ENCODE results near the gene GCAT.
"Not testable (repeated sequence)": the region's sequence is repeated elsewhere in the genome, so short reads cannot be mapped to it uniquely, and the experiment has no call there.

GCAT gene

GRCh38 chr22:37797874-37798500 is 9.7 kb upstream of the GCAT start:
- no peak for TF ChIP-seq POLR2A (IDR thresholded peaks at IDR 0.05; ENCODE audit: low read length)
- DNase-seq = no peak

- not testable (repeated sequence) for DNase-seq
These were observed 7.8 kb upstream of the GCAT start for GRCh38 chr22:37799979-37800378.

- DNase-seq = peak; percentile 60 to 76
- TF ChIP-seq POLR2A (IDR thresholded peaks at IDR 0.05; ENCODE audit: low read length) (no peak), GATA1 (IDR thresholded peaks at IDR 0.05; ENCODE audit: low read depth, low read length) (no peak)
These were observed 5.8 kb upstream of the GCAT start for GRCh38 chr22:37801946-37802309.

GRCh38 chr22:37802310-37803194 is 5.2 kb upstream of the GCAT start:
- peak; percentile 74 to 89 for DNase-seq
- TF ChIP-seq POLR2A (IDR thresholded peaks at IDR 0.05; ENCODE audit: low read length) = no peak
- TF ChIP-seq GATA1 (IDR thresholded peaks at IDR 0.05; ENCODE audit: low read depth, low read length) = no peak

GRCh38 chr22:37803195-37803638 is 4.5 kb upstream of the GCAT start:
- TF ChIP-seq POLR2A (IDR thresholded peaks at IDR 0.05; ENCODE audit: low read length) (peak; percentile 19), GATA1 (IDR thresholded peaks at IDR 0.05; ENCODE audit: low read depth, low read length) (peak; percentile 45)
- DNase-seq = peak; percentile 97

GRCh38 chr22:37803639-37804351 is 3.9 kb upstream of the GCAT start:
- DNase-seq = peak; percentile 49 to 74
- TF ChIP-seq GATA1 (IDR thresholded peaks at IDR 0.05; ENCODE audit: low read depth, low read length) (no peak), POLR2A (IDR thresholded peaks at IDR 0.05; ENCODE audit: low read length) (no peak)

GRCh38 chr22:37804352-37804880 is 3.3 kb upstream of the GCAT start:
- DNase-seq = peak; percentile 49 to 74
- TF ChIP-seq GATA1 (IDR thresholded peaks at IDR 0.05; ENCODE audit: low read depth, low read length) (no peak), POLR2A (IDR thresholded peaks at IDR 0.05; ENCODE audit: low read length) (no peak)

GRCh38 chr22:37804881-37805809 is 2.6 kb upstream of the GCAT start:
- TF ChIP-seq POLR2A (IDR thresholded peaks at IDR 0.05; ENCODE audit: low read length) = peak; percentile 96
- no peak for TF ChIP-seq GATA1 (IDR thresholded peaks at IDR 0.05; ENCODE audit: low read depth, low read length)
- peak; percentile 88 to 95 for DNase-seq

GRCh38 chr22:37805810-37806277 is 1.9 kb upstream of the GCAT start:
- peak; percentile 65 to 85 for DNase-seq

GRCh38 chr22:37806409-37807333 is 1.1 kb upstream of the GCAT start:
- TF ChIP-seq GATA1 (IDR thresholded peaks at IDR 0.05; ENCODE audit: low read depth, low read length) = no peak
- TF ChIP-seq POLR2A (IDR thresholded peaks at IDR 0.05; ENCODE audit: low read length) = peak; percentile 12
- peak; percentile 77 to 88 for DNase-seq

More at GRCh38 chr22:37805810-37806277, 1.9 kb upstream of the GCAT start:
- TF ChIP-seq POLR2A (IDR thresholded peaks at IDR 0.05; ENCODE audit: low read length) = no peak
- no peak for TF ChIP-seq GATA1 (IDR thresholded peaks at IDR 0.05; ENCODE audit: low read depth, low read length)

- peak in 1 of 2 experiments; percentile 61 for DNase-seq
- no peak for TF ChIP-seq POLR2A (IDR thresholded peaks at IDR 0.05; ENCODE audit: low read length)
- TF ChIP-seq GATA1 (IDR thresholded peaks at IDR 0.05; ENCODE audit: low read depth, low read length) = no peak
These were observed 542 bp downstream of the GCAT start for GRCh38 chr22:37808294-37808657.

Measured in erythroblast (primary cell).